Esophagus squamous epithelium (tissue), 5 donors: ENCODE data around the gene CHRNB1. TPM values are rescaled to one million over a fixed set of nuclear protein-coding genes. Genes with fewer than 3 reads are reported as not detected.
"Not testable (repeated sequence)": the region's sequence is repeated elsewhere in the genome, so short reads cannot be mapped to it uniquely, and the experiment has no call there.

Source experiments
- DNase-seq: peaks from one replicate; lab custom pipeline; 2025; lab: John Stamatoyannopoulos, UW
- H3K27ac ChIP-seq, 4 donors: fragments of 200-600 bp; sonication (generic); one replicate each; pipeline ENCODE4 v1.5.1; 2016 to 2019; ENCODE audit warnings: mild to moderate bottlenecking in 1 of 4
- H3K27me3 ChIP-seq, 4 donors: fragments of 200-600 bp; sonication (generic); 1 replicate in 3 of 4; 2 replicates in 1 of 4; pipeline versions ENCODE4 v1.5.1 to v1.6.0; 2017 to 2021; ENCODE audit warnings: antibody characterized with exemption in 1 of 4
- H3K36me3 ChIP-seq, 3 donors: fragments of 200-600 bp; sonication (generic); one replicate each; pipeline ENCODE4 v1.5.1; 2016 to 2019
- H3K4me1 ChIP-seq, 3 donors: fragments of 200-600 bp; sonication (generic); one replicate each; pipeline ENCODE4 v1.5.1; 2017 to 2019
- H3K4me3 ChIP-seq, 4 donors: fragments of 200-600 bp; sonication (generic); 1 replicate in 3 of 4; 2 replicates in 1 of 4; pipeline ENCODE4 v1.5.1; 2016 to 2019; ENCODE audit warnings: mild to moderate bottlenecking in 2 of 4, moderate library complexity in 1 of 4
- H3K9me3 ChIP-seq, 3 donors: fragments of 200-600 bp; sonication (generic); one replicate each; pipeline ENCODE4 v1.5.1; 2016 to 2019
- CTCF ChIP-seq, 6 experiments: fragments of 450-650 bp in 4 of 6; fragments of 200-600 bp in 2 of 6; sonication (generic) in 2 of 6; IDR thresholded peaks; one replicate each; pipeline ENCODE4 v1.5.1; 2016 to 2019; ENCODE audit warnings: antibody characterized with exemption in 6 of 6, mild to moderate bottlenecking in 4 of 6, moderate library complexity in 4 of 6
- POLR2A ChIP-seq, 4 donors: fragments of 450-650 bp; IDR thresholded peaks; one replicate each; pipeline ENCODE4 v1.6.1; 2017; ENCODE audit warnings: antibody characterized with exemption in 4 of 4, mild to moderate bottlenecking in 4 of 4, moderate library complexity in 3 of 4
- WGBS, 2 donors: methylation state at CpG; one replicate each; pipeline ENCODE4 v1.1.5; 2018; 5-methylcytosine and 5-hydroxymethylcytosine counted together
- intact Hi-C: fragments of 100-400 bp; cut with DNase I; formaldehyde crosslinking; loops from one replicate; pipeline ENCODE4 v1.15.0; 2022
- total RNA-seq, 4 donors: library from RNA; depleted of rRNA; stranded (reverse); fragments of >200 nt; gene quantifications; one replicate each; pipeline ENCODE4 v1.1.0, GENCODE V29; 2016
- donor health status: DM: yes; HTN: yes; CAD: no.

CHRNB1 gene
- total RNA-seq, 4 donors from 2014 or later: 2.4 to 7.2 (median 4.6) TPM

DNA sequence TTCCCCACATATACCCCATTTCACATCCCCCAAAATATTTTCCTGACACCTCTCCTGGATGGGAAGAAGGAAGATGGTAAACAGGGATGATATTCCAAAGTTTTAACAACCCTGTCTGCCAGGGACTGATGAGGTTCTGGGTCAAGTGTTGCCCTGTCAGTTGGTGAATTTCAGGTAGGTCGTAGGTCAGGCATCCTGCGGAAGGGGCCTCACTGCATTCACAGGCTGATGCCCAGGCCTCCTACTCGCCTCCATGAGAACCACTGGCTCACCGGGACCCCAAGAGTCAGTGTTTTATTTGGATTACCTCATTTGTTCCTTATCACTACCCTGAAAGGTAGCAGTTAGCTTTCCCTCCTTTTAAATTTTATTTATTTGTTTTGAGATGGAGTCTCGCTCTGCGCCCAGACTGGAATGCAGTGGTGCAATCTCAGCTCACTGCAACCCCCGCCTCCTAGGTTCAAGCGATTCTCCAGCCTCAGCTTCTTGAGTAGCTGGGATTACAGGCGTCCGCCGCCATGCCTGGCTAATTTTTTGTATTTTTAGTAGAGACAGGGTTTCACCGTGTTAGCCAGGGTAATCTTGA lies 24.0 kb downstream of the CHRNB1 start:
- 83 to 94% methylated on average over 10 to 12 of the region's 12 CpGs for WGBS, 2 donors
- Histone ChIP-seq H3K27me3 (no peaks in the 10 kb centered on the region), H3K9me3 (no peaks in the 10 kb centered on the region), H3K4me1 (peaks cover 19 to 91% (median 38%) of the 10 kb centered on the region in 3 donors), H3K4me3 (no peak overlapping the region), H3K36me3 (peaks cover 0 to 44% (median 6%) of the 10 kb centered on the region in 3 donors), H3K27ac (no peak overlapping the region)
- no peak for DNase-seq
- TF ChIP-seq CTCF (IDR thresholded peaks at IDR 0.05) (no peak), POLR2A (IDR thresholded peaks at IDR 0.05) (no peak)
- intact Hi-C loops: no loop called here

DNA sequence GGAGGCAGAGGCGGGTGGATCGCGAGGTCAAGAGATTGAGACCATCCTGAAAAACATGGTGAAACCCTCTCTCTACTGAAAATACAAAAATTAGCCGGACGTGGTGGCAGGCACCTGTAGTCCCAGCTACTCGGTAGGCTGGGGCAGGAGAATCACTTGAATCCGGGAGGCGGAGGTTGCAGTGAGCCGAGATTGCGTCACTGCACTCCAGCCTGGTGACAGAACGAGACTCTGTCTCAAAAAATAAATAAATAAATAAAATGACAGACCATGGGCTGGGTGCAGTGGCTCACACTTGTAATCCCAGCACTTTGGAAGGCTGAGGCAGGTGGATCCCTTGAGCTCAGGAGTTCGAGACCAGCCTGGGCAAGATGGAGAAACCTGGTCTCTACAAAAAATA lies 25.0 kb downstream of the CHRNB1 start:
- intact Hi-C loops, H3K4me3 ChIP-seq, DNase-seq, H3K9me3 ChIP-seq, H3K27ac ChIP-seq, H3K27me3 ChIP-seq: not testable (repeated sequence)
- Histone ChIP-seq H3K4me1 (peaks cover 19 to 92% (median 35%) of the 10 kb centered on the region in 3 donors), H3K36me3 (peaks cover 0 to 37% (median 6%) of the 10 kb centered on the region in 3 donors)
- 92 to 94% methylated on average over 10 to 12 of the region's 12 CpGs for WGBS, 2 donors

GRCh38 chr17:7470457-7470973 lies 25.7 kb downstream of the CHRNB1 start:
- H3K9me3 ChIP-seq, intact Hi-C loops, H3K4me3 ChIP-seq, H3K27ac ChIP-seq, H3K27me3 ChIP-seq, DNase-seq: not testable (repeated sequence)
- WGBS, 2 donors: 72 to 75% methylated on average over 8 of the region's 8 CpGs
- peaks cover 0 to 32% (median 6%) of the 10 kb centered on the region in 3 donors for H3K36me3 ChIP-seq
- H3K4me1 ChIP-seq: peaks cover 24 to 97% (median 42%) of the 10 kb centered on the region in 3 donors

DNA sequence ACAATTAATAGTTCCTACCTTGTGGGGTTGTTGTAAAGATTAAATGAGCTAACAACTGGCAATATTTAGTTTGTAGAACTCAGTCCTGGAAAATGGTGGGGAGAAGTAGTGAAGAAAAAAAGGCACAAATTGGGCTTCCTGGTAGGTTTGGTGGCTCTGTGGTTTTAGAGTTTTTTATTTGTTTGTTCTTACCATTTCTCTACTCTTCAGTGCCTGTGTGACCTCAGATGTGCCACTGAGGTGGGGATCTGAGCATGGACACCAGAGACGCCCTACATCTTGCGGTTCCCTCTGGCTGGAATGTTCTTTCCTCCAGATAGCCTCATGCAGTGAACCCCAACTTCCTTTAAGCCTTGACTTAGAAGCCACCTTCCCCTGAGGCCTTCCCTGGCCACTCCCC lies 26.9 kb downstream of the CHRNB1 start:
- DNase-seq: no peak
- 69 to 79% methylated on average over 2 of the region's 2 CpGs for WGBS, 2 donors
- Histone ChIP-seq H3K4me1 (peaks cover 28 to 97% (median 50%) of the 10 kb centered on the region in 3 donors), H3K27me3 (no peaks in the 10 kb centered on the region), H3K4me3 (no peak overlapping the region), H3K27ac (peak overlapping the region in 2 of 4 donors; percentile 23 to 47), H3K36me3 (peaks cover 0 to 20% (median 0%) of the 10 kb centered on the region in 3 donors), H3K9me3 (no peaks in the 10 kb centered on the region)
- intact Hi-C loops: no loop called here
- TF ChIP-seq POLR2A (IDR thresholded peaks at IDR 0.05) (no peak), CTCF (IDR thresholded peaks at IDR 0.05) (no peak)

DNA sequence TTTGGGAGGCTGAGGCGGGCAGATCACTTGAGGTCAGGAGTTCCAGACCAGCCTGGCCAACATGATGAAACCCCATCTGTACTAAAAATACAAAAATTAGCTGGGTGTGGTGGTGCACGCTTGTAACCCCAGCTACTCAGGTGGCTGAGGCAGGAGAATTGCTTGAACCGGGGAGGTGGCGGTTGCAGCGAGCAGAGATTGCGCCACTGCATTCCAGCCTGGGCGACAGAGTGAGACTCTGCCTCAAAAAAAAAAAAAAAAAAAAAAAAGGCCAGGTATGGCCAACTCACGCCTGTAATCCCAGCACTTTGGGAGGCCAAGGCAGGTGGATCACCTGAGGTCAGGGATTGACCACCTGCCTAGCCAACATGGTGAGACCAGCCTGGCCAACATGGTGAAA lies 29.9 kb downstream of the CHRNB1 start:
- H3K4me3 ChIP-seq, H3K9me3 ChIP-seq, DNase-seq, H3K27me3 ChIP-seq, H3K36me3 ChIP-seq: not testable (repeated sequence)
- 79 to 83% methylated on average over 3 to 6 of the region's 8 CpGs for WGBS, 2 donors
- Histone ChIP-seq H3K27ac (peak overlapping the region; percentile 98 to 100 (median 99)), H3K4me1 (peaks cover 45 to 94% (median 51%) of the 10 kb centered on the region in 3 donors)
- intact Hi-C loops: loop anchor here (5.0 kb wide), 1 partner anchor 32 kb away; no protein-coding TSS in a partner anchor

DNA sequence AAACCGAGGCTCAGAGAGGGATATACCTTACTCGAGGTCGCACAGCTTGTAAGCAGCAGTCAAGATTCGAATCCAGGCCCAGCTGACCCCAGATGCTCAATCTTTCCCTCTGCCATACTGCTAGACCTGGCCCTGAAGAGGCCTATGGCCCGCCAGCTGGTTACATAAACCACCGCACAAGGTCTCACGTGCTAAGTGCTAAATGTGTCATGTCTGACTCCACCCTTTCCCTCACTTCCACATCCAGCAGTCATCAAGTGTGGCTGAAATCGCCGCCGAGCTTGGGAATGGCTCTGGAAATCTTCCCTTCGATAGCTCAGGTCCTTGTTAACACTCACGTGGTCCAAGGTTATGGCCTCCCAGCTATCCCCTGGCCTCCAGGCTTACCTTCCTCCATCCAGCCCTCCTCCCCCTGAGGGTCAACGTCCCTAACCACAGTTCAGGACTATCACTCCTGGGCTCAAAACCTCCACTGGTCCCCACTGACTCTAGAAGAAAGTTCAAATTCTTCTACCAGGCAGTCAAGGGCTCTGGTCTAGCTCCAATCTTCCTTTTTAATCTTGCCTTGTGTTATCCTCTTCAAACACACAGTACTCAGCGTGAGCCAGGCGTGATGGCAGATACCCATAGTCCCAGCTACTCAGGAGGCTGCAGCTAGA lies 31.0 kb downstream of the CHRNB1 start:
- no peaks in the 10 kb centered on the region for H3K36me3 ChIP-seq
- peak overlapping the region in 2 of 4 donors; percentile 13 to 92 for H3K4me3 ChIP-seq
- no peaks in the 10 kb centered on the region for H3K27me3 ChIP-seq
- no peak for DNase-seq
- peak overlapping the region; percentile 98 to 100 (median 99) for H3K27ac ChIP-seq
- whole genome bisulfite sequencing, 2 donors: 21 to 40% methylated on average over 12 to 14 of the region's 15 CpGs
- no peaks in the 10 kb centered on the region for H3K9me3 ChIP-seq
- peaks cover 50 to 94% (median 56%) of the 10 kb centered on the region in 3 donors for H3K4me1 ChIP-seq
- TF ChIP-seq CTCF (IDR thresholded peaks at IDR 0.05): no peak
- no peak for TF ChIP-seq POLR2A (IDR thresholded peaks at IDR 0.05)
- intact Hi-C loops: loop anchor here (5.0 kb wide), 1 partner anchor 34 kb away; no protein-coding TSS in a partner anchor
